WERI-Rb-1 (cell line): ENCODE results near the gene RFX2.

Source experiments
- DNase-seq: peaks from one replicate; pipeline ENCODE4 v3.0.0-alpha.2; 2020
- H3K27ac ChIP-seq: fragments of 250-450 bp; sonication (Bioruptor Pico); 2 replicates; pipeline ENCODE4 v1.5.1; 2020; ENCODE audit warnings: mild to moderate bottlenecking, moderate library complexity
- H3K27me3 ChIP-seq: fragments of 250-450 bp; sonication (Bioruptor Pico); 2 replicates; pipeline ENCODE4 v1.5.1; 2021; ENCODE audit warnings: mild to moderate bottlenecking, low read depth, moderate library complexity; ENCODE audit not compliant: insufficient read depth, severe bottlenecking
- H3K36me3 ChIP-seq: fragments of 250-450 bp; sonication (Bioruptor Pico); 2 replicates; pipeline ENCODE4 v1.5.1; 2020; ENCODE audit warnings: mild to moderate bottlenecking, moderate library complexity
- H3K4me3 ChIP-seq: 2 replicates; pipeline ENCODE4 v1.5.1; 2011; ENCODE audit warnings: low read depth, mild to moderate bottlenecking, control low read depth, low read length
- H3K9me3 ChIP-seq: fragments of 250-450 bp; sonication (Bioruptor Pico); 2 replicates; pipeline ENCODE4 v1.5.1; 2021; ENCODE audit warnings: mild to moderate bottlenecking, moderate library complexity; ENCODE audit not compliant: severe bottlenecking
- TF ChIP-seq, protein P1 (sequence below): IDR thresholded peaks from 2 replicates; pipeline ENCODE4 v1.5.1; 2011; ENCODE audit warnings: low read depth, mild to moderate bottlenecking, control low read depth, inconsistent platforms, low read length

RFX2 gene

DNA sequence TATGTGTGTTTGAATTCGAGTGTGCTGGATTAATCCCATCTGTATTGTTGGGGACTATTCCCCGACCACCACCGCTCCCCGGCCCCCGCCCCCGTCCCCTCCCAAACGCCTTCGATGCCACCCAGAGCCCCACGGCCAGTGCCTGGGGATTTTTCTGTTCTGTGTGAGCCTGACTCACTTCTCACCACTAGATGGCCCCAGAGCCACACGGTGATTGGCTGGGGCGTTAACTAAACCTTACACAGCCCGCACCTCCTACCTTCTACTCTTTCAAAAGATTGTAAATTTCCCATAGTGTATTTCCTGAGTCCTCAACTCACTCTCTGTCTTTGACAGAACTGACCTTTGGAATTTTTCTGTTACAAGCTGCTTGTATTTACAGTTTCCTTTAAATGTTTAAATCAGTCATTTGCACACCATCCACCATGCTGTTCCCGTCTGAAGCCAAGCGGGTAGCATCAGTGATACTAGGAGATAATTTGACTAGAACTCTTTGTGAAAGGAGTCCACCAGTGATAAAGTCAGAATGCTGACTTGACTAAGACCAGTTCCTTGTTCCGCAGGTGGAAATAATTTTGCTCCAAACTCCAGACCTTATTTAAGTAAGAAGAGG, 61.4 kb downstream of the RFX2 start:
- Histone ChIP-seq H3K9me3 (no peaks in the 10 kb centered on the region), H3K27ac (no peak overlapping the region), H3K36me3 (no peaks in the 10 kb centered on the region), H3K4me3 (no peak overlapping the region), H3K27me3 (no peaks in the 10 kb centered on the region)
- peak; percentile 64 for DNase-seq
- TF ChIP-seq, protein P1, sequence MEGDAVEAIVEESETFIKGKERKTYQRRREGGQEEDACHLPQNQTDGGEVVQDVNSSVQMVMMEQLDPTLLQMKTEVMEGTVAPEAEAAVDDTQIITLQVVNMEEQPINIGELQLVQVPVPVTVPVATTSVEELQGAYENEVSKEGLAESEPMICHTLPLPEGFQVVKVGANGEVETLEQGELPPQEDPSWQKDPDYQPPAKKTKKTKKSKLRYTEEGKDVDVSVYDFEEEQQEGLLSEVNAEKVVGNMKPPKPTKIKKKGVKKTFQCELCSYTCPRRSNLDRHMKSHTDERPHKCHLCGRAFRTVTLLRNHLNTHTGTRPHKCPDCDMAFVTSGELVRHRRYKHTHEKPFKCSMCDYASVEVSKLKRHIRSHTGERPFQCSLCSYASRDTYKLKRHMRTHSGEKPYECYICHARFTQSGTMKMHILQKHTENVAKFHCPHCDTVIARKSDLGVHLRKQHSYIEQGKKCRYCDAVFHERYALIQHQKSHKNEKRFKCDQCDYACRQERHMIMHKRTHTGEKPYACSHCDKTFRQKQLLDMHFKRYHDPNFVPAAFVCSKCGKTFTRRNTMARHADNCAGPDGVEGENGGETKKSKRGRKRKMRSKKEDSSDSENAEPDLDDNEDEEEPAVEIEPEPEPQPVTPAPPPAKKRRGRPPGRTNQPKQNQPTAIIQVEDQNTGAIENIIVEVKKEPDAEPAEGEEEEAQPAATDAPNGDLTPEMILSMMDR: peak; percentile 87

DNA sequence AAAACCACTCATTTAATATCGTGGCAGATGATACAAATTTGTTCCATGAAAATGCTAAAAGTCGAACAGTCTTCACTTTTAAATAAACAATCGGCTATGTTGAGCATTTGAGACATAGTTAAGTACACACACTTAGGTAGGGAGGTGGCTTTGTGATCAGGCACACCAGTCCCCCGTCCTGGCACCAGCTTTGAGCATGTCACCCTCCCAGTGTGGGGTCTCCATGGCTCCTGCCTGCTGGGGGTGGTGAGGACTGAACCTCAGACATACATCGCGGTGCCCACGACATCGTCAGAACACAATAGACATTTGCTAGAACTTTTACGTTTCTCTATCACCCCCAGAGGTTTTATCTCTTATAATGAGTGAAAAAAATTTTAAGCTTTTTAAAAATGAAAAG, 62.0 kb downstream of the RFX2 start:
- TF ChIP-seq, protein P1: no peak
- Histone ChIP-seq H3K27ac (no peak overlapping the region), H3K27me3 (no peaks in the 10 kb centered on the region), H3K9me3 (no peaks in the 10 kb centered on the region), H3K36me3 (no peaks in the 10 kb centered on the region), H3K4me3 (no peak overlapping the region)
- no peak for DNase-seq

DNA sequence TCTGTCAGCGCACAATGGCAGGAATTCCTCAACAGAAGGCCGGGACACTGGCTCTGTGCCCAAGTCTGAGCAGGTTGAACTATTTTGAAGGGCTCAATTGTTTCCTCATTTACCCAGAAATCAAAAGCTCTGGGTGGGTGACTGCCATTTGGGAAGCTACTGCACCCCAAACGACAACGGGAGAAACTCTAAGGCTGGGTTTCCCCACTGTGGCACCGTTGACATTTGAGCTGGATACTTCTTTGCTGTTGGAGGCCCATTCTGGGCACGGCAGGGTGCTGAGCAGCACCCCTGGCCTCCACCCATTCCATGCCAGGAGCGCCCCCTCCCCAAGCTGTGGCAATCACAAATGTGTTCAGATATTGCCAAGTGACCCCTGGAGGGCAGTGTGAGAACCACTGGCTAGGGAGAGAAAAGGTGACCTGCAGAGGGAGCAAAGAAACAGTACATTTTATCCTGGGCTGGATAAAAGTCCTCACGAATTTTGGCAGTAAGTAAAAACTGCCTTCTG, 62.5 kb downstream of the RFX2 start:
- TF ChIP-seq, protein P1: peak; percentile 67
- no peaks in the 10 kb centered on the region for H3K9me3 ChIP-seq
- no peak overlapping the region for H3K27ac ChIP-seq
- no peaks in the 10 kb centered on the region for H3K27me3 ChIP-seq
- peak; percentile 61 for DNase-seq
- no peaks in the 10 kb centered on the region for H3K36me3 ChIP-seq
- H3K4me3 ChIP-seq: no peak overlapping the region

DNA sequence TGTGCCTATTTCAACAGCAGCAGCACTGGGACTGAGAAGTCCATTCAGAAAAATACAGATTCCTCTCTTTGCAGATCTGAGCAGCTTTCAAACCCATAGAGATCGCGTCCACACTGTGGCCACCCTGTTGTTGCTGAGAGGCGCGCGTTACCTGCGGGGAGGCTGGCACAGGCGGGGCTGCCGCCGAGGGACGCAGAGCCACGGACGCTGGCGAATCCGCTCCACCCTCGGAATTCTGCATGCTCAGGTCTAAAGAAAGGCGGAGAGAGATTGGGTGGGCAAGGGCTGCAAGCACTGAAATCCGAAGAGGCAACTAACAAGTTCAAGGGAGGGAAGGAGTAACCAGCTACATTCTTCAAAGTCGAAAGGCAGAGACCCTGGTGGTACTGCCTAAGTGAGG, 63.0 kb downstream of the RFX2 start:
- Histone ChIP-seq H3K27ac (no peak overlapping the region), H3K36me3 (no peaks in the 10 kb centered on the region), H3K4me3 (no peak overlapping the region), H3K9me3 (no peaks in the 10 kb centered on the region), H3K27me3 (no peaks in the 10 kb centered on the region)
- no peak for DNase-seq
- TF ChIP-seq, protein P1: no peak

DNA sequence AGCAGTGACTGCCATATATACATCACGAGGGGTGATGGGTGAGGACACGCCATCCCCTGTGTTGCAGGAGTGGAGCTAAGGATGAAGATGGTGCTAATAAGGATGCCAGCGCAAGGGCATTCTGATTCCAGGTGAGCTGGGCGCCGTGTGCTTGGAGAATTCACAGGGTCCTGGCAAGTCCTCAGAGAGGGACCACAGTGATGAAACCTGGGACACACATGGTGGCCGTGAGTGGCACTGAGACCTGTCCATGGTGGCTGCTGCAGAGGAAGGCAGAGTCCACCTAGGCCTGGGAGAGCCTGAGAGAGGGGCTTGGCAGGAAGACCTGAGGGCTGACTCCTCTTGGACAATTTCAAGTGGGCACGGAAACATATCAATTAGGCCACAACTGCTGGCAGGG, 65.2 kb downstream of the RFX2 start:
- TF ChIP-seq, protein P1: no peak
- DNase-seq: no peak
- Histone ChIP-seq H3K4me3 (no peak overlapping the region), H3K9me3 (no peaks in the 10 kb centered on the region), H3K36me3 (no peaks in the 10 kb centered on the region), H3K27me3 (no peaks in the 10 kb centered on the region), H3K27ac (no peak overlapping the region)
